Suppressor macrophage treated with lipopolysaccharide for 1 hour (primary cell): ENCODE results near the gene PDZD7.
A peak's percentile ranks its signal among the peaks of the same experiment; 100 is the strongest.

Experiments used
- DNase-seq, 3 donors: peaks; one replicate each; pipeline ENCODE4 v3.0.0-alpha.2; 2020 to 2022

The PDZD7 gene

GRCh38 chr10:101060951-101061623 lies 30.2 kb upstream of the PDZD7 start:
- DNase-seq, result peak in 1 of 3 donors; percentile 93

- peak; percentile 96 to 100 (median 99) for DNase-seq
Measured at GRCh38 chr10:101060036-101060950, 29.4 kb upstream of the PDZD7 start.

- no peak for DNase-seq
Measured at GRCh38 chr10:101056365-101057151, 25.6 kb upstream of the PDZD7 start.

- DNase-seq, result no peak
Measured at GRCh38 chr10:101055411-101055810, 24.5 kb upstream of the PDZD7 start.

- no peak for DNase-seq
Measured at GRCh38 chr10:101054876-101055275, 23.9 kb upstream of the PDZD7 start.

GRCh38 chr10:101054351-101054750 lies 23.4 kb upstream of the PDZD7 start:
- DNase-seq, result no peak

GRCh38 chr10:101053516-101053915 lies 22.6 kb upstream of the PDZD7 start:
- no peak for DNase-seq

GRCh38 chr10:101052285-101052684 lies 21.4 kb upstream of the PDZD7 start:
- DNase-seq, result no peak

- DNase-seq, result peak; percentile 67 to 84 (median 71)
Measured at GRCh38 chr10:101050208-101051069, 19.5 kb upstream of the PDZD7 start.

- no peak for DNase-seq
Measured at GRCh38 chr10:101047961-101048892, 17.3 kb upstream of the PDZD7 start.

- no peak for DNase-seq
Measured at GRCh38 chr10:101047268-101047667, 16.3 kb upstream of the PDZD7 start.

GRCh38 chr10:101046332-101047238 lies 15.7 kb upstream of the PDZD7 start:
- no peak for DNase-seq

GRCh38 chr10:101044117-101044516 lies 13.2 kb upstream of the PDZD7 start:
- DNase-seq, result no peak

GRCh38 chr10:101043363-101043707 lies 12.4 kb upstream of the PDZD7 start:
- no peak for DNase-seq

- peak; percentile 95 to 97 (median 97) for DNase-seq
Measured at GRCh38 chr10:101042667-101043362, 11.9 kb upstream of the PDZD7 start.

- no peak for DNase-seq
Measured at GRCh38 chr10:101042118-101042517, 11.2 kb upstream of the PDZD7 start.

GRCh38 chr10:101041252-101041761 lies 10.4 kb upstream of the PDZD7 start:
- peak; percentile 82 to 86 (median 85) for DNase-seq

- DNase-seq, result no peak
Measured at GRCh38 chr10:101040851-101041250, 9.9 kb upstream of the PDZD7 start.

GRCh38 chr10:101040061-101040460 lies 9.1 kb upstream of the PDZD7 start:
- no peak for DNase-seq
